HUES48 (cell line): ENCODE data around the gene GSTA2.
A peak's percentile ranks its signal among the peaks of the same experiment; 100 is the strongest.
"Not testable (repeated sequence)": the region's sequence is repeated elsewhere in the genome, so short reads cannot be mapped to it uniquely, and the experiment has no call there.

Experiments used
- H3K27ac ChIP-seq: one replicate; pipeline ENCODE4 v1.7.0; 2013; ENCODE audit warnings: low read depth, low read length, inconsistent platforms
- H3K27me3 ChIP-seq: 2 replicates; pipeline ENCODE4 v1.6.1; 2013; ENCODE audit warnings: mild to moderate bottlenecking, low read length; ENCODE audit not compliant: control insufficient read depth, insufficient read depth
- H3K36me3 ChIP-seq: 2 replicates; pipeline ENCODE4 v1.6.1; 2013; ENCODE audit warnings: low read length; ENCODE audit not compliant: control insufficient read depth, insufficient read depth
- H3K4me1 ChIP-seq: 2 replicates; pipeline ENCODE4 v1.6.1; 2013; ENCODE audit warnings: mild to moderate bottlenecking, low read length; ENCODE audit not compliant: control insufficient read depth, insufficient read depth
- H3K4me3 ChIP-seq: 2 replicates; pipeline ENCODE4 v1.5.1; 2013; ENCODE audit warnings: mild to moderate bottlenecking, low read depth, low read length
- H3K9ac ChIP-seq: 2 replicates; pipeline ENCODE4 v1.6.1; 2013; ENCODE audit warnings: mild to moderate bottlenecking, low read depth, low read length, moderate library complexity
- H3K9me3 ChIP-seq: 2 replicates; pipeline ENCODE4 v1.6.1; 2013; ENCODE audit warnings: low read length; ENCODE audit not compliant: control insufficient read depth, insufficient read depth

The GSTA2 gene

GRCh38 chr6:52725535-52726192, 37.6 kb downstream of the GSTA2 start:
- no peaks in the 10 kb centered on the region for H3K9me3 ChIP-seq
- H3K4me1 ChIP-seq = peaks cover 11% of the 10 kb centered on the region
- no peak overlapping the region for H3K4me3 ChIP-seq
- H3K36me3 ChIP-seq = no peaks in the 10 kb centered on the region
- H3K27ac ChIP-seq = peak overlapping the region; percentile 50
- no peak overlapping the region for H3K9ac ChIP-seq
- no peaks in the 10 kb centered on the region for H3K27me3 ChIP-seq

GRCh38 chr6:52725143-52725534, 38.1 kb downstream of the GSTA2 start:
- Histone ChIP-seq H3K4me3 (no peak overlapping the region), H3K27ac (peak overlapping the region; percentile 46), H3K9ac (no peak overlapping the region), H3K27me3 (no peaks in the 10 kb centered on the region), H3K9me3 (no peaks in the 10 kb centered on the region), H3K4me1 (peaks cover 10% of the 10 kb centered on the region), H3K36me3 (no peaks in the 10 kb centered on the region)

- no peaks in the 10 kb centered on the region for H3K36me3 ChIP-seq
- no peaks in the 10 kb centered on the region for H3K27me3 ChIP-seq
- H3K27ac ChIP-seq = peak overlapping the region; percentile 46
- H3K9me3 ChIP-seq = no peaks in the 10 kb centered on the region
- no peak overlapping the region for H3K9ac ChIP-seq
- peaks cover 10% of the 10 kb centered on the region for H3K4me1 ChIP-seq
- no peak overlapping the region for H3K4me3 ChIP-seq
These were observed 38.7 kb downstream of the GSTA2 start for GRCh38 chr6:52724406-52725121.

GRCh38 chr6:52724042-52724405, 39.3 kb downstream of the GSTA2 start:
- H3K4me3 ChIP-seq = no peak overlapping the region
- H3K36me3 ChIP-seq = no peaks in the 10 kb centered on the region
- no peaks in the 10 kb centered on the region for H3K27me3 ChIP-seq
- no peaks in the 10 kb centered on the region for H3K9me3 ChIP-seq
- no peak overlapping the region for H3K9ac ChIP-seq
- H3K4me1 ChIP-seq = peaks cover 10% of the 10 kb centered on the region
- no peak overlapping the region for H3K27ac ChIP-seq

- Histone ChIP-seq H3K9ac (no peak overlapping the region), H3K36me3 (no peaks in the 10 kb centered on the region), H3K27me3 (no peaks in the 10 kb centered on the region)
These were observed 43.0 kb downstream of the GSTA2 start for GRCh38 chr6:52720321-52720720.

GRCh38 chr6:52718550-52718949, 44.7 kb downstream of the GSTA2 start:
- Histone ChIP-seq H3K27ac (no peak overlapping the region), H3K4me1 (no peaks in the 10 kb centered on the region), H3K4me3 (no peak overlapping the region), H3K36me3 (no peaks in the 10 kb centered on the region), H3K27me3 (no peaks in the 10 kb centered on the region), H3K9ac (no peak overlapping the region), H3K9me3 (no peaks in the 10 kb centered on the region)

More at GRCh38 chr6:52720321-52720720, 43.0 kb downstream of the GSTA2 start:
- H3K4me1 ChIP-seq = no peaks in the 10 kb centered on the region; the same call in 1 of the 2 replicates
- no peak overlapping the region for H3K4me3 ChIP-seq
- no peak overlapping the region for H3K27ac ChIP-seq
- H3K9me3 ChIP-seq = no peaks in the 10 kb centered on the region

GRCh38 chr6:52714761-52715160, 48.5 kb downstream of the GSTA2 start:
- not testable (repeated sequence) for H3K4me1 ChIP-seq, H3K36me3 ChIP-seq, H3K27me3 ChIP-seq, H3K27ac ChIP-seq, H3K9ac ChIP-seq, H3K9me3 ChIP-seq, H3K4me3 ChIP-seq

GRCh38 chr6:52712136-52712535, 51.1 kb downstream of the GSTA2 start:
- H3K4me3 ChIP-seq = no peak overlapping the region
- peaks cover 9% of the 10 kb centered on the region; the same call in 1 of the 2 replicates for H3K9me3 ChIP-seq
- H3K36me3 ChIP-seq = no peaks in the 10 kb centered on the region
- no peaks in the 10 kb centered on the region for H3K27me3 ChIP-seq
- no peak overlapping the region for H3K27ac ChIP-seq
- no peaks in the 10 kb centered on the region for H3K4me1 ChIP-seq
- H3K9ac ChIP-seq = no peak overlapping the region

GRCh38 chr6:52707963-52708680, 55.2 kb downstream of the GSTA2 start:
- H3K9me3 ChIP-seq = peaks cover 9% of the 10 kb centered on the region; the same call in 1 of the 2 replicates
- no peaks in the 10 kb centered on the region for H3K36me3 ChIP-seq
- H3K27ac ChIP-seq = no peak overlapping the region
- H3K27me3 ChIP-seq = no peaks in the 10 kb centered on the region
- H3K4me1 ChIP-seq = no peaks in the 10 kb centered on the region
- H3K4me3 ChIP-seq = no peak overlapping the region
- no peak overlapping the region for H3K9ac ChIP-seq

GRCh38 chr6:52706001-52706400, 57.3 kb downstream of the GSTA2 start:
- Histone ChIP-seq H3K27ac (no peak overlapping the region), H3K4me3 (no peak overlapping the region), H3K27me3 (no peaks in the 10 kb centered on the region), H3K4me1 (no peaks in the 10 kb centered on the region), H3K9ac (no peak overlapping the region), H3K9me3 (peaks cover 9% of the 10 kb centered on the region; the same call in 1 of the 2 replicates), H3K36me3 (no peaks in the 10 kb centered on the region)
